OCI-LY7 (cell line): ENCODE measurements around the gene TMEM258.

Experiments
- EZH2phosphoT487 ChIP-seq: fragments of 200-600 bp; sonication (generic); IDR thresholded peaks from 2 replicates; pipeline ENCODE4 v1.6.1; 2018; ENCODE audit warnings: low read depth, borderline replicate concordance, mild to moderate bottlenecking, mixed run types, antibody characterized with exemption, low read length, moderate library complexity, mixed read lengths
- TF ChIP-seq, protein P1 (sequence below): fragments of 200-600 bp; sonication (generic); conservative IDR thresholded peaks from 2 replicates; pipeline ENCODE4 v1.5.1; 2014; ENCODE audit warnings: mild to moderate bottlenecking, antibody characterized with exemption, low read length, moderate library complexity, mixed read lengths

DNA sequence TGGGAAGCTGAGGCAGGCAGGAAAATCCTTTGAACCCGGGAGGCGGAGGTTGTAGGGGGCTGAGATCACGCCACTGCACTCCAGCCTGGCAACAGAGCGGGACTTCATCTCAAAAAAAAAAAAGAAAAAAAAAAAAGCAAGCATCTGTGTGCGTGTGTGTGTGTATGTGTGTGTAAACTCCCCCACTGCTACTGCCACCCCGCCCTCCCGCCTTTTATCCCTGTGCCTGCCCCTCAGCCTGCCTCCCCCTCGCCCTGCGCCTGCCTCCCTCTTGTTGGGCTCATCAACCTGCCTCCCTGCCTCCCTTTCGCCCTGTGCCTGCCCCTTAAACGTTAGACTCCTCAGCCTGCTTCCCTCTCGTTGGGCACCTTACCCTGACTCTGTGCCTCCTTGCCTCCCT is 18.0 kb downstream of the TMEM258 start:
- TF ChIP-seq, protein P1, sequence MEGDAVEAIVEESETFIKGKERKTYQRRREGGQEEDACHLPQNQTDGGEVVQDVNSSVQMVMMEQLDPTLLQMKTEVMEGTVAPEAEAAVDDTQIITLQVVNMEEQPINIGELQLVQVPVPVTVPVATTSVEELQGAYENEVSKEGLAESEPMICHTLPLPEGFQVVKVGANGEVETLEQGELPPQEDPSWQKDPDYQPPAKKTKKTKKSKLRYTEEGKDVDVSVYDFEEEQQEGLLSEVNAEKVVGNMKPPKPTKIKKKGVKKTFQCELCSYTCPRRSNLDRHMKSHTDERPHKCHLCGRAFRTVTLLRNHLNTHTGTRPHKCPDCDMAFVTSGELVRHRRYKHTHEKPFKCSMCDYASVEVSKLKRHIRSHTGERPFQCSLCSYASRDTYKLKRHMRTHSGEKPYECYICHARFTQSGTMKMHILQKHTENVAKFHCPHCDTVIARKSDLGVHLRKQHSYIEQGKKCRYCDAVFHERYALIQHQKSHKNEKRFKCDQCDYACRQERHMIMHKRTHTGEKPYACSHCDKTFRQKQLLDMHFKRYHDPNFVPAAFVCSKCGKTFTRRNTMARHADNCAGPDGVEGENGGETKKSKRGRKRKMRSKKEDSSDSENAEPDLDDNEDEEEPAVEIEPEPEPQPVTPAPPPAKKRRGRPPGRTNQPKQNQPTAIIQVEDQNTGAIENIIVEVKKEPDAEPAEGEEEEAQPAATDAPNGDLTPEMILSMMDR = no peak
- TF ChIP-seq EZH2phosphoT487 = no peak
